Loucy (cell line): ENCODE results near the gene TASOR2.

Source experiments
- EZH2phosphoT487 ChIP-seq: fragments of 200-600 bp; IDR thresholded peaks from 2 replicates; pipeline ENCODE4 v1.6.1; 2018; ENCODE audit warnings: antibody characterized with exemption, mild to moderate bottlenecking, moderate library complexity, borderline replicate concordance
- TF ChIP-seq, protein P1 (sequence below): fragments of 200-600 bp; sonication (generic); conservative IDR thresholded peaks from 2 replicates; pipeline ENCODE4 v1.5.1; 2014; ENCODE audit warnings: mild to moderate bottlenecking, antibody characterized with exemption, low read length

DNA sequence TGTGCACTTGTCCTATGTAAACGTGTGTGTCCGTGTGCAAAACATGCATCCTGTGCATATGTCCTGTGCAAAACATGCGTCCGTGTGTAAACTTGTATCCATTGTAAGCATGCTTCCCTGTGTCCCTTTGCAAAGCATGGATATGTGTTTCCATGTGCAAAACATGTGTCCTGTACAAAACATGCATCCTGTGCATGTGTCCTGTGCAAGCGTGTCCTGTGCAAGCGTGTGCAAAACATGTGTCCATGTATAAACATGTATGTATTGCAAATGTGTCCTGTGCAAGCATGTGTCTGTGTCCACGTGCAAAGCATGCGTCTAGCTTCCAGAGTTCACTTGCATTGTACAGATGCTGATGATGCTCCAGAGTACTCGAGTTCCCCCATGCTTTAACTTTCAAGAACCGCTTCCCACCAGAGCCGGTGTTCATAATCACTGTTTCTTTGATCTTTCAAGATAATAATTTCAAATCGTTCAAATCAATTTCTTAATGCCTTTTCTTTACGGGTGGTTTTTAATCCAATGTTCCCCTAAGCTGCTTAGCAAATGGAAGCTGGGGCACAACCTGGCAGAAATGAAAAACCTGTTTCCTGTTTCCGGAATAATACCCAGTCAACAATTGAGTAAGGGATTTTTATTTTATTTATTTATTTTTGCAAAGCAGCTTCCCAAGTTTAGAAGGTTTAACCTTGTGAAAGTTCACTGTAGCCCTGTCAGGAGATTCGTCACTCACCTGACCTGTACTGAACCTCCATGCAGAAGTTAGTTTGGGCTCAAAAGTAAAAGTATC lies 17.6 kb upstream of the TASOR2 start:
- TF ChIP-seq, protein P1, sequence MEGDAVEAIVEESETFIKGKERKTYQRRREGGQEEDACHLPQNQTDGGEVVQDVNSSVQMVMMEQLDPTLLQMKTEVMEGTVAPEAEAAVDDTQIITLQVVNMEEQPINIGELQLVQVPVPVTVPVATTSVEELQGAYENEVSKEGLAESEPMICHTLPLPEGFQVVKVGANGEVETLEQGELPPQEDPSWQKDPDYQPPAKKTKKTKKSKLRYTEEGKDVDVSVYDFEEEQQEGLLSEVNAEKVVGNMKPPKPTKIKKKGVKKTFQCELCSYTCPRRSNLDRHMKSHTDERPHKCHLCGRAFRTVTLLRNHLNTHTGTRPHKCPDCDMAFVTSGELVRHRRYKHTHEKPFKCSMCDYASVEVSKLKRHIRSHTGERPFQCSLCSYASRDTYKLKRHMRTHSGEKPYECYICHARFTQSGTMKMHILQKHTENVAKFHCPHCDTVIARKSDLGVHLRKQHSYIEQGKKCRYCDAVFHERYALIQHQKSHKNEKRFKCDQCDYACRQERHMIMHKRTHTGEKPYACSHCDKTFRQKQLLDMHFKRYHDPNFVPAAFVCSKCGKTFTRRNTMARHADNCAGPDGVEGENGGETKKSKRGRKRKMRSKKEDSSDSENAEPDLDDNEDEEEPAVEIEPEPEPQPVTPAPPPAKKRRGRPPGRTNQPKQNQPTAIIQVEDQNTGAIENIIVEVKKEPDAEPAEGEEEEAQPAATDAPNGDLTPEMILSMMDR: no peak
- TF ChIP-seq EZH2phosphoT487: no peak
